SHP77 treated with DMSO at 0.1 percent for 48 hours (cell line): ENCODE data around the gene RNF20.
"Not testable (repeated sequence)": the region's sequence is repeated elsewhere in the genome, so short reads cannot be mapped to it uniquely, and the experiment has no call there.

Experiments
- DNase-seq: peaks from one replicate; lab custom pipeline; 2025; lab: John Stamatoyannopoulos, UW

The RNF20 gene, protein sequence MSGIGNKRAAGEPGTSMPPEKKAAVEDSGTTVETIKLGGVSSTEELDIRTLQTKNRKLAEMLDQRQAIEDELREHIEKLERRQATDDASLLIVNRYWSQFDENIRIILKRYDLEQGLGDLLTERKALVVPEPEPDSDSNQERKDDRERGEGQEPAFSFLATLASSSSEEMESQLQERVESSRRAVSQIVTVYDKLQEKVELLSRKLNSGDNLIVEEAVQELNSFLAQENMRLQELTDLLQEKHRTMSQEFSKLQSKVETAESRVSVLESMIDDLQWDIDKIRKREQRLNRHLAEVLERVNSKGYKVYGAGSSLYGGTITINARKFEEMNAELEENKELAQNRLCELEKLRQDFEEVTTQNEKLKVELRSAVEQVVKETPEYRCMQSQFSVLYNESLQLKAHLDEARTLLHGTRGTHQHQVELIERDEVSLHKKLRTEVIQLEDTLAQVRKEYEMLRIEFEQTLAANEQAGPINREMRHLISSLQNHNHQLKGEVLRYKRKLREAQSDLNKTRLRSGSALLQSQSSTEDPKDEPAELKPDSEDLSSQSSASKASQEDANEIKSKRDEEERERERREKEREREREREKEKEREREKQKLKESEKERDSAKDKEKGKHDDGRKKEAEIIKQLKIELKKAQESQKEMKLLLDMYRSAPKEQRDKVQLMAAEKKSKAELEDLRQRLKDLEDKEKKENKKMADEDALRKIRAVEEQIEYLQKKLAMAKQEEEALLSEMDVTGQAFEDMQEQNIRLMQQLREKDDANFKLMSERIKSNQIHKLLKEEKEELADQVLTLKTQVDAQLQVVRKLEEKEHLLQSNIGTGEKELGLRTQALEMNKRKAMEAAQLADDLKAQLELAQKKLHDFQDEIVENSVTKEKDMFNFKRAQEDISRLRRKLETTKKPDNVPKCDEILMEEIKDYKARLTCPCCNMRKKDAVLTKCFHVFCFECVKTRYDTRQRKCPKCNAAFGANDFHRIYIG

DNA sequence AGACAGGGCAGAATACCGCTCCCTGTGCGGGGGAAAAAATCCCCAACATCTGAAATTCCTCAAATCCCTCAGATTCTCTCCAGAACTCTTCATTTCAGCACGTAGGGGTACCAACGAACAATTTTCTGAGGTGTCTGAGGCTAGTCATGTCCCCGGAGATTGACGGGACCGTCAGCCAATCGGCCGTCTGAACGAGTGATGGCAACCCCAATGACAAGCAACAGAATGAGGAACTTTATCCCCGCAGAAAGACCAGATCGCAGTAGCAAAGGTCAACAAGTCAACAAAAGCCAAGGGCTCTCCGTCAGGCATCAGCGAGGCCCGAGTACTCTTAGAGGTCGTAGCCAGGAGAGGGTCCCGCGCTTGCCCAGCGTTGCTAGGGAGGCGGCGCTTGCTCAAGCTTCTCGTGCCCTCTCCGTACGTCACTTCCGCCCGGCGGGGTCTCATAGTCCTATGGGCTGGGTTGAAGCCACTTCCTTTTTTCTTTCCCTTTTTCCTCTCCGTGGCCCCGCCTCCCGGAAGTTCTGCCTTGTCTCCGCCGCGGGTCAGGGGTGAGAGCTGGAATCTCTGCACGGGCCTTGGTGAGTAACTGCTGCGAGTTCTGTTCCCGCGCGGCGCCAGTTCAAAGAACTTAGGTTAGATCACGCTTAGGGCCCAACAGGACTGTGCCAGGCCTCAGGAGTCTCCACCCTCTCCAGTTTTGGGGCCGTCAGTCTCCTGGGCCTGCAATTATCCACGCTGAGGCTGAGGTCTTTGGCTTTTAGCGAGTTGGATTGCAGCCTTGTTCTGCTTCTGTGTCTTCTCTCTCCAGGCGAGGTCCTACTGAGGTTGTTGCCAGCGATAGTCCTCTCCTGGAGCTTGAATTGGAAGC lies at the start of gene RNF20:
RNF20 (plus strand) TSS at position 520 of the 871 bp plus-strand sequence. CDS start 1,571 bp downstream, outside the sequence.
- DNase-seq, result peak; percentile 97

DNA sequence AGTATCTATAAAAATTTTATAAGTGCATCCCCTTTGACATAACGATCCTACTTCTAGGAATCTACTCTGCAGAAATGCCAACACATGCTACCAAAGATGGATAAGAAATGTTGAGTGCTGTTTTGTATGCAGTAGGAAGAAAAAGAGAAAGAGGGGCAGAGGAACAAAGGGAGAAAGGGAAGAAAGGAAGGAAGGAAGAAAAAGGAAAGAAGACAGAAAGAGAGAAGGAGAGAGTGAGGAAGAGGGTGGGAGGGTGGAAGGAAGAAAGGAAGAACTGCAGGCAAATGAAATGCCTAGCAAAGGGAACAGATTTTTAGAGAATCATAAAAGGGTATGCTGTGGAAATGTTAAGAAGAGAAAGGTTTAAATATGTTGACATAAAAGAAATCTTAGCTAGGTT lies 49.6 kb upstream of the RNF20 start:
- no peak for DNase-seq

DNA sequence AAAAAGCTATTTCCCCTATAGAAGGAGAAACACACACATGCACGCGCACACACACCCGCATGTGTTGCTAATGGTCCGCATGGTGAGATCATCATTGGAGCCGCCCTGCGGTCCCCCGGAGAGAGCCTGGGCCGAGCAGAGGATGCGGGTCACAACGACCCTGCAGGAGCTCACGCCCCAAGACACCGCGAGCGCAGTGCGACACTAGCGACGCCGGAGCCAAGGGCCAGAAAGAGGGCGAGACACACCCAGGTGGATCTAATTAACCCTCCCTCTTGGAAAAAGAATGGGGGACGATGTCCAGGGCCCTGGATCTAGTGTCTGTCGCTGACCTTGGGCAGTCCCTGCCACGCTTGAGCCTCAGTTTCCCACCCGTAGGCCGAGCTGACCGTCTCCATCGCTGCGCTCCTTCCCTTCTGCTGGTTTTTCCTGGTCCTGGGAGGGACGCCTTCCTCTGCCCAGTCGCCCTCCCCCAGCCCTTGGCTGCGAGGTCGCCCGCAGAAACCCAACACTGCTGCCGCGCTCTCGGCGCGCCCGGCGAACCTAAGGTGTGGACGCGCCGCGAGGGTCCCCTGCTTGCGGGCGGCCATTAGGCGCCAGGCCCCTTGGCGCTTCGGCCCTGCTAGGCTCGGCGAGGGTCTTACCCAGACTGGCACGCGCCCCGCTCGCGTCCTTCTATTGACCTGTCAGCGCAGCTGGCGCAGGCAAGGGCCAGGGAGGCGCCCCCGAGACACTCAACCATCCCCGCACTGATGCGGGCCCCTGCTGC lies 47.5 kb upstream of the RNF20 start:
- DNase-seq, result peak; percentile 45

DNA sequence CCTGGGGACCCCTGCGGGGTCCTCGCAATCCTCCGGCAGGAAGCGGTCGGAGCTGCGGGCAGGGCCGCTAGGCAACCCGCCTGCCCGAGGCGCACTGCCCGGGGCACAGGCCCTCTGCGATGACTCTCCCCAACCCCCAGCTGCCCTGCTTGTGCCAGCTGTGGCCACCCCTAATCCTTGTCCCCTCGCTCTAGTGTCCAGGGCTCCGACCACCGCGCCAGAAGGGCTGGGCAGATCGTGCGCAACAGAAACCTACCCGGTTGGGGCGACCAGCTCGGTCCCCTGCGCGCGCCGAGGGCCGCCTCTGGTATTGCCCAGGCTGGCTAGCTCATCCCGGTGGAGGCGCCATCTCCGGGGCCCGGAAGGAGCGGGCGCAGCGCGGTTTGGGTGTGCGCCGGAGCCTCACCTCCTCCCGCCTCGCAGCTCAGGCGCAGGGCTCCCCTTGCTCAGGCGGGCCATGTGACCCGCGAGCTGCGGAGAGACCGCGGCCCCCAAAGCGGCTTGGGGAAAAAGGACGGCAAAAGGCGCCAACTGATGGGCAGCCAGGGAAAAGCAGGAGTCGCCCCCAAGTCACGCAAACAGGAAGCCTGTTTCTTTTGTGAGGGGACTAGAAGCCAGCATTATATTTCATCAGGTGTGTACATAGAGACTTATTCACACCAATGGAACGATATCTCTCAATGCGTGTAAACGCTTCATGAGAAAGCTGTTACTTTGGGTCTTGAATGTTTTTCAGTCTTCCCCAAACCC lies 46.8 kb upstream of the RNF20 start:
- peak; percentile 82 for DNase-seq

DNA sequence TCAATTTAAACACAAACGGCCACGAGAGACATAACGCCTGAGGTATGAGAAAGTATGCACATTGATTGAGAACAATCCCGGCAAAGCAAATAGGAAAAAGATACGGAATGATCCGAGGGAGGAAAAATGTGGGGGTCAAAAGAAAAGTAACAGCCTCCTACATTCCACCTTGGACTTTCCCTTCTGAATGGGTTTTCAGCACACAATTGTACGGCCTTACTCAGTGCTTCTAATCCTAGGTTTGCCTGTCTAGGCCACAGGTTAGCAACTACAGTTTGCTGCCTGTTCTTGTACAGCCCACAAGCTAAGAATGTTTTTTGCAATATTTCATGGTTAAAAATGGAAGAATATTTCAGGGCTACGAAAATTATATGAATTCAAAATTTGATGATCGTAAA lies 46.2 kb upstream of the RNF20 start:
- no peak for DNase-seq

DNA sequence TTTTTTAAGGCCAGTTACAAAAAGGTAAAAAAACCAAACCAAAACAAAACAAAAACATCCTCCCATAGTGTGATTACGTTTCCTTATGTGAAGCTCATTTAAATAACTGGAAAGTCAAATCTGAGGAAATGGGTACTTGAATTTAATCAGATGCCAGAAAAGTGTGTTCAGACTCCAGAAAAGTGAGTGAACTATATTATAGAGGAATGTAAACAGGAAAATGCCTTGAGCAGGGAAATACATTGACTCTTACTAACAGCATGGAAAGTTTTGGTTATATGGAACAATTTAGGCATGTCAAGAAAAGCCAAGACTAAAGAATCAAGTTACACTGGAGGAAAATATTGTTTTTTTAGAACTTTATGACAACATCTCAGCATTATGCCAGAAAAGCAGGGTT lies 37.8 kb upstream of the RNF20 start:
- DNase-seq, result no peak

DNA sequence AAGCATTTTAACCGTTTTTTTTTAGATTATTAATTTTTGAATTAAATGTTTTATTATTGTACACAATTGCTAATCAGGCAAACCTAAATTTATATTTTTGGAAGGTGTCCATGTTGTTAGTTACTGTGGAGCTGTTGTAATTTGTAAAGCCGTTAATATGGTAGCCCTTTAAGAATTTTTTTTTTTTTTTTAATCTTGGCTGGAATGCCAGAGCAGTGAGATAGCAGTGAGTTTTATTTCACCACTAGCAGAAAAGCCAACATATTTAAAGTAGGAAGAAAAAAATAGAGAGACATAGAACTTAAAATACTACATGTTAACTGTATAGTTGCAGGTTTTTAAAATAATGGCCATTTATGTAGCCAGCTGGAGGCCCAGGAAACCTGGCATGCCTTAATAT lies 35.3 kb upstream of the RNF20 start:
- DNase-seq, result no peak

DNA sequence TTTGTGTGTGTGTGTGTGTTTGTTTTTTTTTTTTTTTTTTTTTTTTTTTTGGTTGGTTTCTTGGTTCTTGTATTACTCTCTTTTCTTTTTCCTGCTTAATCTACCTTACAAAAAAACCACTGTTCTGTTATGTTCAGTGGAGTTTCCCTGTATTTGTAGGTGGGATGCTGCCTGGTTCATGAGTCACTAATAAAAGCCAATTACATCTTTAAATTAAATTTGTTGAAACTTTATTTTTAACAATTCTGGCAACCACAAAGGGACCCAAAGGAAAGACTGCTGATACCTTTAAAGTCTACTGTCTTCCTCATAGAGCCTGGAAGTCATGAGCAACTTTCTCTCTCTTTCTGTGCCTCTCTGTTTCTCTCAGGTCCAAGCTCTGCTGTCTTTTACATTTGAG lies 29.5 kb upstream of the RNF20 start:
- DNase-seq, result no peak

DNA sequence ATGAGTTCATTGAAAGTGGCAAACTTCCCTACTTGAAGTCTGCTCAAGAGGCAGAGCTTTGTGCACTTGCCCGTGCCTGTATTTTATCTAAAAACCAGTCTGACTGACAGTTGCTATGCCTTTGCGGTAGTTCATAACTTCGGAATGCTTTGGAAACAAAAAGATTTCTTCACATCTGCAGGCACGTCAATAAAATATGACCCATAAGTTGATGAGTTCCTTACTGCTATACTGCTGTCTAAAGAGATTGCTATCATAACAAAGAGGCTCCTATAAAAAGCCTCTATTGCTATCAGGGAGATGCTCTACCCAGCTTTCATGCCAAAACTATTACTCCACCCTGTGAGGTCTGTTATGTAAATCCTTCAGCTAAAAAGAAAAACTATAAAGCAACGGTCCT lies 25.4 kb upstream of the RNF20 start:
- no peak for DNase-seq

DNA sequence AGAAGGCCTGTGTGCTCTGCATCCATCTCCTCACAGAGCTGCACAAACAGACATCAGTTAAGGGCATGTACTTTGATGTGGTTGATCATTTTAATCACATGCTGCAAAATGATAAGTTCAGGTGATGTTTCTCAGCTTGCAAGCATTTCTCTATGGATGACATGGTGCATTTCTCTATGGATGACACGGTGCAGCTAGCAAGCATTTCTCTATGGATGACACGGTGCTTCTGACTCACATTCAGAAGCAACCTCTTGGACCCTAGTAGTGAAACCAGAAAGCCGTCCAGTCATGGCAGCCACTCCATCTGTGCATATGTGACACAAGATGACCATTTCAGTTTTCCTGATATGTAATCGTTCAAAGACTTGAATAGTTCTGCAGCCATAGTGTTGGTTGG lies 24.1 kb upstream of the RNF20 start:
- no peak for DNase-seq

DNA sequence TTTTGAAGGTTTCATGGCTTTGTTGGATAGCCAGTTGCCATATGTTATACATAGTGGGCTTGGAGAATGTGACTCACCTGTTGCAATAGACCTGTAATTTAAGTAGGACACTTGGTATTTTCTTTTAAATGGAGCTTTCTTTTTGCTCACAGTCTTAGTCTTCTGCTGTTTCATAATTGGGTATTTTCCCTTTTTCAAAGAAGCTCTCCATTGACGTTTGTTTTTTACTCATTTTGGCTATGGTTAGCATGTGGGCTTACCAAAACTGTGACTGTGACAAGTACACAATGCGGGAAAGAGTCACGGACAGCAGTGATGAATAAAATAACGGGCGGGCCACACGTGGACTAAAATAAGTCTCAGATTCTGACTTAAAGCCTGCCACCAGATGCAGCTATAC lies 23.2 kb upstream of the RNF20 start:
- DNase-seq, result no peak

DNA sequence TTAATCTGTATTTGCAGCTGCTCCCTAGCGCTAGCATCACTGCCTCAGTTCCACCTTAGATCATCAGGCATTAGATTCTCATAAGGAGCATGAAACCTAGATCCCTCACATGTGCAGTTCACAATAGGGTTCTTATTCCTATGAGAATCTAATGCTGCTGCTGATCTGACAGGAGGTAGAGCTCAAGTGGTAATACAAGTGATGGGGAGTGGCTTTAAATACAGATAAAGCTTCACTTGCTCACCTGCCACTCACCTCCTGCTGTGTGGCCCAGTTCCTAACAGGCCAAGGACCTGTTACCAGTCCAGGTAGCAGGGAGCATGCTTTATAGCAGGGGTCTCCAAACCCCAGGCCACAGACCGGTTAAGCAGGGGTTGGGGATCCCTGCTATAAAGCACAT lies 22.6 kb upstream of the RNF20 start:
- no peak for DNase-seq

DNA sequence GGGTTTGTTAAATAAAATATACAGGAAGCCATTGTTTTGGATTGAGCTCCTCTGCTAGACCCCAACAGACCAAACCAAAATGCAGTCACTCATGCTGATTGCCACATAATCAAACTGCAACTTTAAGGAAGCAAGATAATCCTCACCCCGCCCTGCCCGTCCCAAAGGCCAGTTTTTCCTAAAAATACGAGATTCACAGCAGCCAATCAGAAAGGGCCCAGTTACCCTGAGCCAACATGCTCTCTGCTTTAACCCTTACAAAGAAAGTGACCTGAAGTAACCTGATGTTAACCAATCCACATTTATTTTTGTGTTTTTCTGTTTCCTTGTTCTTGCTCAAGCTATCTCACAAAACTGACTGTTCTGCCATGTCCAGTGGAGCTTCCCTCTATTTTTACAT lies 21.5 kb upstream of the RNF20 start:
- no peak for DNase-seq

DNA sequence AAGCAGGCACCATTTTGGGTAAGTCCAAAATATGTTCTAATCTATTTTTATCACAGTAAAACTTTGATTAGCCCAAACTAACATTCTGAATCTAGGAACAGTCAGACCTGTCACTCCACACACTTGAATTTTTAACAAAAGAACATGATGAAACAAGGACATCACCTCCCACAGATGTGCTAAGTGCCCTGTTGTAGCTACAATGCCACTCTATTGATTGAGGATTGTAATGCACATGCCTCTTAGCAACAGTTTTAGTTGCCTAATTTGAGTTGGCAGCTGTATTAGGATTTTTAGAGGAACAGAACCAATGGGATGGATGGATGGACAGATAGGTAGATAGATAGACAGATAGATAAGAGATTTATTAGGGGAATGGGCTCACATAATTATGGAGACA lies 20.3 kb upstream of the RNF20 start:
- DNase-seq, result no peak

DNA sequence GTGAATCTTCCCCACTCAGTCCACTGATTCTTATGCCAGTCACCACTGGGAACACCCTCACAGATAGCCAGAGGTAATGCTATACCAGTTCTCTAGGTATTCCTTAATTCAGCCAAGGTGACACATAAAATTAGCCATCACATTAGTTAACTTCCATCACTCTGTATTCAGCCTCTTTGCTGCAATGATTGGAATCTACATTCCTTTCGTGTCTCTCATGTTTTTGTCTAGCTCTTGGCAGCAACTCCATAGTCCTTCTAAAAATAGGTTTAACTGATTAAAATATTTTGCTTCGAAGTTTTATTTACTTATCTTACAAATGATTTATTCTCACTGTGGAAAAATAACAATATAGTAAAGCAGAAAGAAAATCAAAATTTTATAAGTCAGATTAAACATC lies 19.6 kb upstream of the RNF20 start:
- DNase-seq, result no peak

DNA sequence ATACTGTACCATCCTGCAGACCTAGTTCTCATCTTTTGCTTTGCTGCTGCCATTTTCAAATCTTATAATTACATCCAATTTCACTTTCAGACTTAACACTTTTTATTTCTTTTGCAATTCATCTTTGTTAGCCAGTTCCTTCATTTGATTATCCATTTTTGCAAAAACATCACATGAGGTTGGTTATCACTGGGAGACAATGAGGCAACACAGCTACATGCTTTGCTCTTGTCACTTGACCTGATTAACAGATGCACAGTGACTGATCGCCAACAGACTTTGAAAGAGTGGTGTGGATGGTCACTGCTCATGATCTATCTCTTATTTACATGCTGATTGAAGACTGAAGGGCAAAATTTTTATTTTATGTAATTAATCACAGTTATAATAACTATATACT lies 17.0 kb upstream of the RNF20 start:
- DNase-seq, result no peak

DNA sequence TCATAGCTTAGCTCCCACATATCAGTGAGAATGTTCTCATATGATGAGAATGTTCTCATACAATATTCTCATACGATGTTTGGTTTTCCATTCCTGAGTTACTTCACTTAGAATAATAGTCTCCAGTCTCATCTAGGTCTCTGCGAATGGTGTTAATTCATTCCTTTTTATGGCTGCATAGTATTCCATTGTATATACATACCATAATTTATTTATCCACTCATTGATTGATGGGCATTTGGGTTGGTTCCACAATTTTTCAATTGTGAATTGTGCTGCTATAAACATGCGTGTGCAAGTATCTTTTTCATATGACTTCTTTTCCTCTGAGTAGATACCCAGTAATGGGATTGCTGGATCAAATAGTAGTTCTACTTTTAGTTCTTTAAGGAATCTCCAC lies 15.2 kb upstream of the RNF20 start:
- DNase-seq, result not testable (repeated sequence)

DNA sequence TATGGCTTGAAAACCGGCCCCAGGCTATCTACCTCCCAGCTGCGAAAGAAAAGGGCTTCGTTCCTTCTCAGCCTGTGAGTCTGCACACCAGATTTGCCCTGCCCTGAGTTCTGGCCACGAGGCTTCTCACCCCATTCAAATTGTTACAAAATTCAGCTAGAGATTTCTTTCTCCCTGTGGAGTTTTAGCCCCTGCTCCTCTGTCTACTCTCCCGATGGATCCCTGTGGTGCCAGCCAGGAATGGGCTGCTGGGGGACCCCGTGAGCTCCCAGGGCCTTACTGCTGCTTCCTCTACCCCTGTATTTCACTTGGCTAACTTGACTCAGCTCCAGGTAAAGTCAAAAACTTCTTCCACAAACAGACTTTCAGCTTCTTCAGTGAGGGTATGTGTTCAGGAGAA lies 9.3 kb upstream of the RNF20 start:
- DNase-seq, result no peak

DNA sequence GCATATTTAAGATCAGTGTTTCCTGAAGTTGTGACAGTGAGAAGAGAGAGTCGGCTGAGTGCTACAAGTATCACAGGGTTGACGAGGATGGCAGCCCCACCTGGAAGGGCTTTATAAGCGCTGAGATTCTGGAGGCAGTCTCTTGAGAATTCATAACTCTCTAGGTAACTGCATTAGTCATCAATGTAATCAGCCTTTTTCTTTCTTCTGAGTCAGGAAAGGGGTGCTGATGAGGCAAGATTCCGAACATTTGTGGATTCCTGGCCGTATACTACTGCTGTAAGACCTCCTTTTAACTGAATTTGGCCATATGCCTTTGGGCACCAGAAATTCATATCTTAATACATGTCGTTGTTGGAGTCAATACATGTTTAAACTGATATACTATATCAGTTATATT lies 6.6 kb upstream of the RNF20 start:
- DNase-seq, result no peak

DNA sequence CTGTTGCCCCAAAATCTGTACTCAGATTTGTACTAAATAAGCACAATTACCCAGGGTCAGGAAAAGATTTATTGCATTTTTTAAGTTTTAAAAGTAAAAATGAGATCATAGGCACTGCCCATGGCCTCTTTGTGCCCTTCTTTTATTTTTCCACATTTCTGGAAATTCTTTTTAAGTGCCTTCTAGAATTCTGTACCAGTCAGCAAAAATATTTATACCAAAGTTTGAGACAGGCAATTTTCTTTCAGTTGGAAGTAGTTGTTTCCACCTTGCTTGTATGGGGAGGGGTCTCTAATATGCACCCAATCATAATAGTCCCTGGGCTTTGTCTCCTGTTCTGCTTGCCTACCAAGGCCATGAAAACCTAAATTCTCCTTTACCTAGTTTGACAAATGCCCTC lies 5.6 kb upstream of the RNF20 start:
- no peak for DNase-seq
